ENCODE results near the gene PLD3. TPM values are rescaled to one million over a fixed set of nuclear protein-coding genes. Genes with fewer than 3 reads are reported as not detected.

The PLD3 gene
- total and polyA plus RNA-seq, 2 experiments from 2014 or later: 181 to 490 TPM

DNA sequence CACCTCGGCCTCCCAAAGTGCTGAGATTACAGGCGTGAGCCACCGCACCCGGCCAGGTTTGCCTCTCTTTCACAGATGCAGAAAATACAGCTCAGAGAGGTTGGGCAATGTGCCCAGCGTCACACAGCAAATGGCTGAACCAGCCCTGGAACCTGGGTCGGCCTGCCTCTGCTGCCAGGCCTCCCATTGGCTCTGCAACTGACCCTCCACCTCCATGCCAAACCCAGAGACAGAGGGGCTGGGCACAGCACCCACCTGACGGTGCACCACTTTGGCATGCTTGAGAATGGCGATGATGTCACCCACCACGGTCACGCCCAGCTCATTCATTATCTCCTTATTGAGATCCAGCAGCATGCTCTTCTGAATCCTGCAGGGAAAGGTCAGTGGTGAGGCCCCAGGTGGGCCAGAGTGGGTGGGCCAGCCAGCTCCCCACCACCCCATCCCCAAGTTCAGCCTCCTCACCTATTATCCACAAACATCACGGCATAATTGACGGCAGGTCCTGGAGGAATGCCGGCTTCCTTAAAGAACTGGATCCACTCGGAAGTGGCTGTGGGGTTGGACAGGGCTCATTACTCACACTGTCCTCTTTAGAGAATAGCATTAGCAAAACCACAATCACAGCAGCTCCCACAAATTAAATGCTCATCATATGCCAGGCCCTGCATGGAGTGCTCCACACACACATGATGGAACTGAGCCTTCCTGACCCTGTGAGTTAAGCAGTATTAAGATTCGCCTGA lies 12.5 kb upstream of the PLD3 start:
- no peak for ATAC-seq
- H3K27me3 Mint-ChIP-seq (ENCODE audit: insufficient read depth, low read depth, poor library complexity): no peaks in the 10 kb centered on the region
- Histone ChIP-seq H2AFZ (no peak overlapping the region), H3K79me2 (replicated peaks; ENCODE audit: insufficient read depth) (no peaks in the 10 kb centered on the region), H3K9me2 (ENCODE audit: insufficient read depth) (no peaks in the 10 kb centered on the region), H4K20me1 (replicated peaks; ENCODE audit: insufficient read depth) (no peaks in the 10 kb centered on the region), H3K4me3 (no peak overlapping the region), H3K4me1 (ENCODE audit: insufficient read depth) (no peaks in the 10 kb centered on the region), H3K36me3 (ENCODE audit: insufficient read depth) (no peaks in the 10 kb centered on the region; the same call in 1 of the 2 replicates), H3K4me2 (no peak overlapping the region), H3K27me3 (ENCODE audit: insufficient read depth) (no peaks in the 10 kb centered on the region), H3F3A (replicated peaks; ENCODE audit: low read depth) (no peaks in the 10 kb centered on the region), H3K27ac (ENCODE audit: low read depth) (no peak overlapping the region)
- no peak overlapping the region for H3K27ac Mint-ChIP-seq
- no peak for DNase-seq (ENCODE audit: low spot score)
- H3K4me1 Mint-ChIP-seq: no peaks in the 10 kb centered on the region
- peaks cover 34% of the 10 kb centered on the region for H3K36me3 Mint-ChIP-seq (ENCODE audit: low read depth)
- no peak overlapping the region for H3K4me3 Mint-ChIP-seq
- TF ChIP-seq POLR2AphosphoS5 (IDR thresholded peaks at IDR 0.05; ENCODE audit: low read depth) (no peak), JUNB (IDR thresholded peaks at IDR 0.05; ENCODE audit: unreplicated experiment) (no peak), CREB1 (CRISPR knock-in tag; IDR thresholded peaks at IDR 0.05; ENCODE audit: low read depth) (no peak)
- H3K9me3 Mint-ChIP-seq: no peaks in the 10 kb centered on the region

DNA sequence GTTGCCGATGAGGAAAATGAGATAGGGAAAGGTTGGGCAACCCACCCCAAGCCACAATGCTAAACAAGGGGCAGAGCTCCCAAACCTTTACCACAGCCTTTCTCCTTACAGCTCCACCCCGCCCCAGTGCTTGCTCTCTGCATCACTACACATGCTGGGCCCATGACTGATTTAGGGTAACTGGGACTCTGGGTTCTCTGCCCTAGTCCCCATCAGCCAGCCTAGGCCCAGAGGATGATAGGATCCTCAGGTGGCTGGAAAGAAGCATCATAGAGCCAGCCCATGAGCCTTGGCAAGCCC lies 11.9 kb upstream of the PLD3 start:
- Mint-ChIP-seq H3K9me3 (no peaks in the 10 kb centered on the region), H3K36me3 (ENCODE audit: low read depth) (peaks cover 29% of the 10 kb centered on the region), H3K4me3 (no peak overlapping the region), H3K27ac (no peak overlapping the region), H3K4me1 (no peaks in the 10 kb centered on the region), H3K27me3 (ENCODE audit: insufficient read depth, low read depth, poor library complexity) (no peaks in the 10 kb centered on the region)
- Histone ChIP-seq H3K4me1 (ENCODE audit: insufficient read depth) (no peaks in the 10 kb centered on the region), H3K36me3 (ENCODE audit: insufficient read depth) (no peaks in the 10 kb centered on the region; the same call in 1 of the 2 replicates), H4K20me1 (replicated peaks; ENCODE audit: insufficient read depth) (no peaks in the 10 kb centered on the region), H3K79me2 (replicated peaks; ENCODE audit: insufficient read depth) (no peaks in the 10 kb centered on the region), H2AFZ (no peak overlapping the region), H3K4me2 (no peak overlapping the region), H3K4me3 (no peak overlapping the region), H3K27me3 (ENCODE audit: insufficient read depth) (no peaks in the 10 kb centered on the region), H3K27ac (ENCODE audit: low read depth) (no peak overlapping the region), H3F3A (replicated peaks; ENCODE audit: low read depth) (no peaks in the 10 kb centered on the region), H3K9me2 (ENCODE audit: insufficient read depth) (no peaks in the 10 kb centered on the region)
- no peak for TF ChIP-seq NANOG (IDR thresholded peaks at IDR 0.05; ENCODE audit: borderline replicate concordance)
- TF ChIP-seq EZH2 (IDR thresholded peaks at IDR 0.05; ENCODE audit: low read depth, unreplicated experiment): no peak
- no peak for TF ChIP-seq EZH2phosphoT487 (IDR thresholded peaks at IDR 0.05; ENCODE audit: unreplicated experiment)
- no peak for TF ChIP-seq ZNF331 (CRISPR knock-in tag; IDR thresholded peaks at IDR 0.05; ENCODE audit: low read depth)
- TF ChIP-seq, protein P1, sequence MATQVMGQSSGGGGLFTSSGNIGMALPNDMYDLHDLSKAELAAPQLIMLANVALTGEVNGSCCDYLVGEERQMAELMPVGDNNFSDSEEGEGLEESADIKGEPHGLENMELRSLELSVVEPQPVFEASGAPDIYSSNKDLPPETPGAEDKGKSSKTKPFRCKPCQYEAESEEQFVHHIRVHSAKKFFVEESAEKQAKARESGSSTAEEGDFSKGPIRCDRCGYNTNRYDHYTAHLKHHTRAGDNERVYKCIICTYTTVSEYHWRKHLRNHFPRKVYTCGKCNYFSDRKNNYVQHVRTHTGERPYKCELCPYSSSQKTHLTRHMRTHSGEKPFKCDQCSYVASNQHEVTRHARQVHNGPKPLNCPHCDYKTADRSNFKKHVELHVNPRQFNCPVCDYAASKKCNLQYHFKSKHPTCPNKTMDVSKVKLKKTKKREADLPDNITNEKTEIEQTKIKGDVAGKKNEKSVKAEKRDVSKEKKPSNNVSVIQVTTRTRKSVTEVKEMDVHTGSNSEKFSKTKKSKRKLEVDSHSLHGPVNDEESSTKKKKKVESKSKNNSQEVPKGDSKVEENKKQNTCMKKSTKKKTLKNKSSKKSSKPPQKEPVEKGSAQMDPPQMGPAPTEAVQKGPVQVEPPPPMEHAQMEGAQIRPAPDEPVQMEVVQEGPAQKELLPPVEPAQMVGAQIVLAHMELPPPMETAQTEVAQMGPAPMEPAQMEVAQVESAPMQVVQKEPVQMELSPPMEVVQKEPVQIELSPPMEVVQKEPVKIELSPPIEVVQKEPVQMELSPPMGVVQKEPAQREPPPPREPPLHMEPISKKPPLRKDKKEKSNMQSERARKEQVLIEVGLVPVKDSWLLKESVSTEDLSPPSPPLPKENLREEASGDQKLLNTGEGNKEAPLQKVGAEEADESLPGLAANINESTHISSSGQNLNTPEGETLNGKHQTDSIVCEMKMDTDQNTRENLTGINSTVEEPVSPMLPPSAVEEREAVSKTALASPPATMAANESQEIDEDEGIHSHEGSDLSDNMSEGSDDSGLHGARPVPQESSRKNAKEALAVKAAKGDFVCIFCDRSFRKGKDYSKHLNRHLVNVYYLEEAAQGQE (IDR thresholded peaks at IDR 0.05; ENCODE audit: unreplicated experiment): no peak
- DNase-seq (ENCODE audit: low spot score) (no peak), ATAC-seq (no peak)
